ENCODE data around the gene CNOT3.
A peak's percentile ranks its signal among the peaks of the same experiment; 100 is the strongest.
"Not testable (repeated sequence)": the region's sequence is repeated elsewhere in the genome, so short reads cannot be mapped to it uniquely, and the experiment has no call there.

CNOT3 gene

DNA sequence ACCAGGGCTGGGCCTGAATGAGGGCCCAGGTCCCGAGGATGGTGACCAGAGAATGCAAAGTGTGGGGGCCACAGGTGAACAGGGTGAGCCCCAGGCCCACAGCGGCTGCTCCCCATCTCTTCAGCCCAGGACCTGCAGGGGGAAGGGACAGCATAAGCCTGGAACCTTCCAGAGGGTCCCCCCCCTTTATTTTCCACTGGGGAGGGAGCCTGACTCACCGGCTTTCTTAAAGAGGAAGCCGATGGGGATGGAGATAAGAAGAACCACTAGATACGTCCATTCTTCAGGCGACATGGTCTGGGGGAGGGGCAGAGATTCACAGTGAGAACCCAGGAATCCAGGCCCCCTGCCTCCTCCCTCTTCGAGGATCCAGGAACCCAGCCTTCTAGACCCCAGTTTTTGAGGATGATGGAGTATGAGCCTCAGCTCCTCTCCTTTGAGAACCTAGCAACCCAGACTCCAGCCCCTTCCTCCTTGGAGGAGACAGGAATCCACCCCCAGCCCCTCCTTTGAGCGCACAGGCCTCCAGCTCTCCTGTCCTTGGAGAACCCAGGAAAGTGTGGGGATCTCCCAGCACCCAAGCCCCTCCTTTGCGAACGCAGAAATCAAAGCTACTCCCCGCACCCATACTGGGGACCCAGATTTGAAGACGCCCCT, 50.8 kb downstream of the CNOT3 start:
- TF ChIP-seq FOXP2 (optimal IDR thresholded peaks at IDR 0.05; ENCODE audit: control extremely low read depth, extremely low read length, insufficient read depth) (no peak), EZH2 (IDR thresholded peaks at IDR 0.05) (no peak), POLR2AphosphoS5 (IDR thresholded peaks at IDR 0.05; ENCODE audit: borderline replicate concordance, low read depth, low read length) (no peak)
- no peak for DNase-seq (ENCODE audit: low read depth, low spot score)

DNA sequence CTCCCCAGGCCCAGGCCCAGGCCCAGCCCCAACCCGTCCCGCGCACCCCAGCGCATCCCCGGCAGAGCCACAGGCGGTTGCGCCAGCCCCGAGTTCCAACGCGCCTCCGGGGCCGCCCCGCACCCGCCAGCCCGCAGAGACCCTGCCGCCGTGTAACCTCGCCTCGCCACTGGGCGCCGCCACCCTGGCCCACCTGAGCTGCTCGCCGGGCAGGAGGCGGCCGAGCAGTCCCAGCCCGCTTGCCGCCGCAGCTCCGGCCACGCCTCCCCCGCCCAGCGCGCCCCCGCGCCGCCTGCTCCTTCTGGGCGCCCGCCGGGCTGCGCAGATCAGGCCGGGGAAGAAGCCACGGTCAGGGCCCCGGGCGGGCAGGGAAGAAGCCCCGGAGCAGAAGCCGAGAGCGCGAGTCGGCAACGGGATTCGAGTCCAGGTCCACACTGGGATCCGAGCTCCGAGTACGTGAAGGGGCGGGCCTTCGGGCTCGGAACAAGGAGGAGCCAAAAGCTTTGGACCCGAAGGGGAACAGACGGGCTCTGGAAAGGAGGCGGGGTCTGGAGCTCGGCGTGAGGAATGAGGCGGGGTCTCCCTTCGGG, 51.7 kb downstream of the CNOT3 start, which contains the start of gene MBOAT7:
TSS of gene MBOAT7 (minus strand) at position 436 of the 590 bp plus-strand sequence. CDS start 1,072 bp downstream, outside the sequence.
- DNase-seq (ENCODE audit: low read depth, low spot score): no peak
- Histone ChIP-seq H3K4me3 (peak within 1 kb of the TSS; percentile 94), H3K27ac (peak within 1 kb of the TSS; percentile 97), H3K9ac (ENCODE audit: insufficient read length) (peak within 1 kb of the TSS; percentile 97), H3K36me3 (ENCODE audit: insufficient read depth, low read length) (peaks cover 13% of the 10 kb centered on the region), H3K9me3 (ENCODE audit: low read depth, low read length) (no peaks in the 10 kb centered on the region)
- TF ChIP-seq EZH2 (IDR thresholded peaks at IDR 0.05) (no peak), POLR2AphosphoS5 (IDR thresholded peaks at IDR 0.05; ENCODE audit: borderline replicate concordance, low read depth, low read length) (peak; percentile 87), FOXP2 (optimal IDR thresholded peaks at IDR 0.05; ENCODE audit: control extremely low read depth, extremely low read length, insufficient read depth) (no peak)

More for the DNA sequence above, 50.8 kb downstream of the CNOT3 start:
- H3K9me3 ChIP-seq (ENCODE audit: low read depth, low read length): no peaks in the 10 kb centered on the region
- H3K36me3 ChIP-seq (ENCODE audit: insufficient read depth, low read length): peaks cover 5% of the 10 kb centered on the region
- no peak overlapping the region for H3K27ac ChIP-seq
- H3K9ac ChIP-seq (ENCODE audit: insufficient read length): peak overlapping the region; percentile 94
- H3K4me3 ChIP-seq: peak overlapping the region; percentile 94

DNA sequence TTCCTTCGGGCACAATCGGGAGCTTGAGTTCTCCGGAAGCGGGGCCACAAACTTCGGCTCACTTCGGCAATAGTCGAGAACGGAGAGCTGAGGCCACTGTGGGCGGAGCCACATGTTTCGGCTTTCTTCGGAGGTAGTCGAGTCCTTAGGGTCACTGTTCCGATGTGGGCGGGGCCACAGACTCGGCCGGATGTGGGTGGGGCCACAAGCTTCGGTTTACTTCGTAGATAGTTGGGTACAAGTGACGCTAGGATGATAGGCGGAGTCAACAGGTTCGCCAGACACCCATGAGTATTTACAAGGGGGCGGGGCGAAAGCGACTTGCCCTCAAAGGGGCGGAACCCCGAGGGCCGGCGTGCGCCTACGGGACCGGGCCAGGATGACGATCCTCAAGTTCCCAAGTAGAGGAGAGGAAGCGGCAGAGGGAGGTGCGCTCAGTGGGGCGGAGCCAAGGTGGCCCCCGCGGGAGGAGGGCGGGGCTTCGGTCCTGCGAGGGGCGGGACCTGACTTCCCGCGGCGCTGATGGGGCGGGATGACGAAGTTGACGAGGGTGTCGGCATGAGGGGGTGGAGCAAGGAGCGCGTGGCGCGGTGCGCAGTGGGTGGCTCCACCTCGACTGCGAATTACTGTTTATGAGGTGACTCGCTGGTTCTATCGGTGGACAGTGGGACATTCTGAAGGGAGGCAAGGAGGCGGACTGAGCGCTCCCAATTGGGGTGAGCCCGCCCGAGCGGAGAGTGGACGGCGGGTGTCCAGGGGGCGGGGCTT, 52.4 kb downstream of the CNOT3 start:
- no peak for TF ChIP-seq EZH2 (IDR thresholded peaks at IDR 0.05)
- peak; percentile 99 for TF ChIP-seq FOXP2 (optimal IDR thresholded peaks at IDR 0.05; ENCODE audit: control extremely low read depth, extremely low read length, insufficient read depth)
- peak; percentile 80 for TF ChIP-seq POLR2AphosphoS5 (IDR thresholded peaks at IDR 0.05; ENCODE audit: borderline replicate concordance, low read depth, low read length)
- Histone ChIP-seq H3K27ac (peak overlapping the region; percentile 97), H3K9ac (ENCODE audit: insufficient read length) (peak overlapping the region; percentile 97), H3K9me3 (ENCODE audit: low read depth, low read length) (no peaks in the 10 kb centered on the region), H3K4me3 (peak overlapping the region; percentile 94), H3K36me3 (ENCODE audit: insufficient read depth, low read length) (peaks cover 20% of the 10 kb centered on the region)
- peak; percentile 100 for DNase-seq (ENCODE audit: low read depth, low spot score)

- H3K36me3 ChIP-seq (ENCODE audit: insufficient read depth, low read length): peaks cover 22% of the 10 kb centered on the region
- TF ChIP-seq FOXP2 (optimal IDR thresholded peaks at IDR 0.05; ENCODE audit: control extremely low read depth, extremely low read length, insufficient read depth) (peak; percentile 24), POLR2AphosphoS5 (IDR thresholded peaks at IDR 0.05; ENCODE audit: borderline replicate concordance, low read depth, low read length) (peak; percentile 11), EZH2 (IDR thresholded peaks at IDR 0.05) (no peak)
Measured at GRCh38 chr19:54190503-54191010, 53.0 kb downstream of the CNOT3 start.

DNA sequence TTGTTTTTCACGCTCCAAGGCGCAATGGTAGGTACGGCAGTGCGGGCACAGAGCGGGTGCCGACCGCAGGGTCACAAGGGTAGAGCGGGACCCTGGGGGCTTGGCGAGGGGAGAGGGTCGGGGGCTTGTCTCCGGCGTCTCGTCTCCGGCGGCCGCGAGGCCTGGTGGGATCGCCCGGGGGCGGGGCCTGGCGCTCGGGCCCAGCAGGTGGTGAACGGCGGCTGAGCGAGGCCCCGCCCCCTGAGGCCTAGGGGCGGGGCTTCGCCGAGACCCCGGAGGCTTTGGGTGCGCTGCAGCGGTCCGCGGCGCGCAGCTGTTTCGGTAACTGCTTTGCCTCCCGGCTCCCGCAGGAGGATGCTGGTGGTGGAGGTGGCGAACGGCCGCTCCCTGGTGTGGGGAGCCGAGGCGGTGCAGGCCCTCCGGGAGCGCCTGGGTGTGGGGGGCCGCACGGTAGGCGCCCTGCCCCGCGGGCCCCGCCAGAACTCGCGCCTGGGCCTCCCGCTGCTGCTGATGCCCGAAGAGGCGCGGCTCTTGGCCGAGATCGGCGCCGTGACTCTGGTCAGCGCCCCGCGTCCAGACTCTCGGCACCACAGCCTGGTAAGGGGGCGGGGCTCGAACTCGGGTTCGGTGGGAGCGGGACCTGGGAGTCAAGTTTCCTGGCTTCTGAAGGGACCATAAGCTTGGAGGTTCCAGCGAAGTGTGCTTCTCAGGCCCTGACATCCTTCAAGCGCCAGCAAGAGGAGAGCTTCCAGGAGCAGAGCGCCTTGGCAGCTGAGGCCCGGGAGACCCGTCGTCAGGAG, 53.6 kb downstream of the CNOT3 start, which contains the start of gene TSEN34:
TSS of gene TSEN34 (plus strand) at position 298 of the 800 bp plus-strand sequence. CDS start at position 355, 57 bp downstream.
- no peak for DNase-seq (ENCODE audit: low read depth, low spot score)
- Histone ChIP-seq H3K36me3 (ENCODE audit: insufficient read depth, low read length) (peaks cover 23% of the 10 kb centered on the region), H3K27ac (peak within 1 kb of the TSS; percentile 97), H3K9ac (ENCODE audit: insufficient read length) (peak within 1 kb of the TSS; percentile 97), H3K9me3 (ENCODE audit: low read depth, low read length) (no peaks in the 10 kb centered on the region), H3K4me3 (peak within 1 kb of the TSS; percentile 88)
- TF ChIP-seq POLR2AphosphoS5 (IDR thresholded peaks at IDR 0.05; ENCODE audit: borderline replicate concordance, low read depth, low read length): peak; percentile 84
- peak; percentile 40 for TF ChIP-seq FOXP2 (optimal IDR thresholded peaks at IDR 0.05; ENCODE audit: control extremely low read depth, extremely low read length, insufficient read depth)
- TF ChIP-seq EZH2 (IDR thresholded peaks at IDR 0.05): no peak

More at GRCh38 chr19:54190503-54191010, 53.0 kb downstream of the CNOT3 start:
- peak; percentile 98 for DNase-seq (ENCODE audit: low read depth, low spot score)
- H3K9me3 ChIP-seq (ENCODE audit: low read depth, low read length): no peaks in the 10 kb centered on the region
- peak overlapping the region; percentile 97 for H3K27ac ChIP-seq
- peak overlapping the region; percentile 97 for H3K9ac ChIP-seq (ENCODE audit: insufficient read length)
- H3K4me3 ChIP-seq: peak overlapping the region; percentile 88

GRCh38 chr19:54191811-54192453, 54.4 kb downstream of the CNOT3 start:
- no peak for TF ChIP-seq FOXP2 (optimal IDR thresholded peaks at IDR 0.05; ENCODE audit: control extremely low read depth, extremely low read length, insufficient read depth)
- TF ChIP-seq EZH2 (IDR thresholded peaks at IDR 0.05): no peak
- no peak for TF ChIP-seq POLR2AphosphoS5 (IDR thresholded peaks at IDR 0.05; ENCODE audit: borderline replicate concordance, low read depth, low read length)
- Histone ChIP-seq H3K36me3 (ENCODE audit: insufficient read depth, low read length) (peaks cover 23% of the 10 kb centered on the region), H3K4me3 (peak overlapping the region; percentile 88), H3K9ac (ENCODE audit: insufficient read length) (peak overlapping the region; percentile 91), H3K27ac (peak overlapping the region; percentile 97), H3K9me3 (ENCODE audit: low read depth, low read length) (no peaks in the 10 kb centered on the region)
- no peak for DNase-seq (ENCODE audit: low read depth, low spot score)

DNA sequence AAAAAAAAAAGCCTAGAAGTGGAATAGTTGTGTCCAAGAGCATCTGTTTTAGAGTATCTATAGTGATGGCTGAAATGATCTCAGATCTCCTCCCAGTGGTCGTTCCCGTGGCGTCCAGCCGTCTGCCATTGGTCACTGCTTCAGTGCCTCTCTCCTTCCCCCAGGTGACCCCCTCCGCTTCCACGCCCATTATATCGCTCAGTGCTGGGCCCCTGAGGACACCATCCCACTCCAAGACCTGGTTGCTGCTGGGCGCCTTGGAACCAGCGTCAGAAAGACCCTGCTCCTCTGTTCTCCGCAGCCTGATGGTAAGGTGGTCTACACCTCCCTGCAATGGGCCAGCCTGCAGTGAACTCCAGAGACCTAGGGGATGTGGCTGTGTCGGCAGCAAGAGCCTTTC, 55.4 kb downstream of the CNOT3 start:
- peak overlapping the region; percentile 7 for H3K9ac ChIP-seq (ENCODE audit: insufficient read length)

GRCh38 chr19:54194463-54194862, 56.9 kb downstream of the CNOT3 start:
- Histone ChIP-seq H3K36me3 (ENCODE audit: insufficient read depth, low read length) (peaks cover 23% of the 10 kb centered on the region), H3K9ac (ENCODE audit: insufficient read length) (peak overlapping the region; percentile 15)
- H3K9me3 ChIP-seq (ENCODE audit: low read depth, low read length); H3K4me3 ChIP-seq; DNase-seq (ENCODE audit: low read depth, low spot score); H3K27ac ChIP-seq: not testable (repeated sequence)

More for the DNA sequence above, 55.4 kb downstream of the CNOT3 start:
- H3K36me3 ChIP-seq (ENCODE audit: insufficient read depth, low read length): peaks cover 23% of the 10 kb centered on the region
- no peak for DNase-seq (ENCODE audit: low read depth, low spot score)
- H3K4me3 ChIP-seq: no peak overlapping the region
- H3K9me3 ChIP-seq (ENCODE audit: low read depth, low read length): no peaks in the 10 kb centered on the region
- H3K27ac ChIP-seq: no peak overlapping the region
- TF ChIP-seq EZH2 (IDR thresholded peaks at IDR 0.05) (no peak), POLR2AphosphoS5 (IDR thresholded peaks at IDR 0.05; ENCODE audit: borderline replicate concordance, low read depth, low read length) (no peak), FOXP2 (optimal IDR thresholded peaks at IDR 0.05; ENCODE audit: control extremely low read depth, extremely low read length, insufficient read depth) (no peak)

Data from SK-N-MC (cell line).